Activated CD8-positive, alpha-beta memory T cell treated with anti-CD3 and anti-CD28 coated beads for 48 hours (primary cell): ENCODE measurements around the gene MOCOS.
"Not testable (repeated sequence)": the region's sequence is repeated elsewhere in the genome, so short reads cannot be mapped to it uniquely, and the experiment has no call there.

Experiments used
- DNase-seq, 3 experiments: peaks; one replicate each; pipeline ENCODE4 v3.0.0-alpha.2; 2020; ENCODE audit warnings: low read depth in 2 of 3, low spot score in 2 of 3

MOCOS gene

GRCh38 chr18:36200354-36200771 is 13.1 kb downstream of the MOCOS start:
- no peak for DNase-seq

GRCh38 chr18:36201765-36202164 is 14.5 kb downstream of the MOCOS start:
- DNase-seq, result no peak

- no peak for DNase-seq
These were observed 16.1 kb downstream of the MOCOS start for GRCh38 chr18:36203360-36203895.

GRCh38 chr18:36205166-36205565 is 17.9 kb downstream of the MOCOS start:
- no peak for DNase-seq

- DNase-seq, result no peak
These were observed 20.0 kb downstream of the MOCOS start for GRCh38 chr18:36207303-36207702.

- DNase-seq, result not testable (repeated sequence)
These were observed 20.7 kb downstream of the MOCOS start for GRCh38 chr18:36207969-36208368.

GRCh38 chr18:36211612-36212065 is 24.3 kb downstream of the MOCOS start:
- no peak for DNase-seq

GRCh38 chr18:36212301-36213171 is 25.2 kb downstream of the MOCOS start:
- DNase-seq, result no peak

- no peak for DNase-seq
These were observed 27.5 kb downstream of the MOCOS start for GRCh38 chr18:36214811-36215210.

GRCh38 chr18:36215577-36215976 is 28.3 kb downstream of the MOCOS start:
- DNase-seq, result no peak

- no peak for DNase-seq
These were observed 30.1 kb downstream of the MOCOS start for GRCh38 chr18:36217348-36217747.

GRCh38 chr18:36229188-36229587 is 41.9 kb downstream of the MOCOS start:
- no peak for DNase-seq

- DNase-seq, result not testable (repeated sequence)
These were observed 53.2 kb downstream of the MOCOS start for GRCh38 chr18:36240510-36240909.

GRCh38 chr18:36241831-36242230 is 54.5 kb downstream of the MOCOS start:
- DNase-seq, result no peak

- no peak for DNase-seq
These were observed 59.7 kb downstream of the MOCOS start for GRCh38 chr18:36247036-36247435.

GRCh38 chr18:36249392-36249791 is 62.1 kb downstream of the MOCOS start:
- DNase-seq, result no peak

GRCh38 chr18:36250827-36251226 is 63.5 kb downstream of the MOCOS start:
- no peak for DNase-seq

GRCh38 chr18:36255072-36255698 is 67.9 kb downstream of the MOCOS start:
- no peak for DNase-seq

GRCh38 chr18:36256094-36256493 is 68.8 kb downstream of the MOCOS start:
- DNase-seq, result no peak

GRCh38 chr18:36262971-36263370 is 75.7 kb downstream of the MOCOS start:
- no peak for DNase-seq

- DNase-seq, result no peak
These were observed 77.0 kb downstream of the MOCOS start for GRCh38 chr18:36264283-36264682.

- DNase-seq, result no peak
These were observed 77.7 kb downstream of the MOCOS start for GRCh38 chr18:36265015-36265414.
